Sigmoid colon (tissue), 4 donors: ENCODE results near the gene MMP7.

Experiments used
- EP300 ChIP-seq, 4 donors: sonication (generic); formaldehyde crosslinking; IDR thresholded peaks; one replicate each; pipeline ENCODE4 v1.6.1; 2017; ENCODE audit warnings: antibody characterized with exemption in 4 of 4
- POLR2A ChIP-seq, 2 donors: fragments of 450-650 bp; IDR thresholded peaks; one replicate each; pipeline ENCODE4 v1.6.1; 2016; ENCODE audit warnings: antibody characterized with exemption in 2 of 2, mild to moderate bottlenecking in 2 of 2, moderate library complexity in 2 of 2
- POLR2AphosphoS5 ChIP-seq, 4 donors: sonication (generic); formaldehyde crosslinking; IDR thresholded peaks; one replicate each; pipeline ENCODE4 v1.6.1; 2017; ENCODE audit warnings: antibody characterized with exemption in 4 of 4
- TF ChIP-seq, protein P1 (sequence below), 4 experiments: fragments of 450-650 bp in 3 of 4; fragments of 200-600 bp in 1 of 4; IDR thresholded peaks; one replicate each; pipeline ENCODE4 v1.5.1; 2016 to 2019; ENCODE audit warnings: antibody characterized with exemption in 4 of 4, mild to moderate bottlenecking in 3 of 4, moderate library complexity in 2 of 4

DNA sequence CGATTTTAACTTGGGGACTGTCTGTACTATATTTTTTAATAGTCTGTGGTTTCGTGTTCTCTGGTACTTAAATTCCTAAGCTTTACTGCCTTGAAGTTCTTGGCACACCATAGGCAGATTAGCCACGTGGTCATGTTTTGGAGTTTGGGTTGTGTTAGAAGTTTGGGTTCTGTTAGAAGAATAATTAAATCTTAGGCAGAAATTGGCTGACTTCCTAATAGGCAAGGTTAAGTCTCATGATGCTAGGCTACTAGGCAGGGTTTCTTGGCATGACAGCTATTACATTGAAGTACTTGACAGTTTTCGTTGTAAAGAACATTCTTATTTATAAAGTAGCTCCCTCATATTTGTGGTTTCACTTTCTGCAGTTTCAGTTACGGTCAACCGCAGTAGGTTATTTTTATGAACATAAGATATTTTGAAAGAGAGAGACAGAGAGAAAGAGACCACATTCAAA lies 30.0 kb upstream of the MMP7 start:
- TF ChIP-seq, protein P1, sequence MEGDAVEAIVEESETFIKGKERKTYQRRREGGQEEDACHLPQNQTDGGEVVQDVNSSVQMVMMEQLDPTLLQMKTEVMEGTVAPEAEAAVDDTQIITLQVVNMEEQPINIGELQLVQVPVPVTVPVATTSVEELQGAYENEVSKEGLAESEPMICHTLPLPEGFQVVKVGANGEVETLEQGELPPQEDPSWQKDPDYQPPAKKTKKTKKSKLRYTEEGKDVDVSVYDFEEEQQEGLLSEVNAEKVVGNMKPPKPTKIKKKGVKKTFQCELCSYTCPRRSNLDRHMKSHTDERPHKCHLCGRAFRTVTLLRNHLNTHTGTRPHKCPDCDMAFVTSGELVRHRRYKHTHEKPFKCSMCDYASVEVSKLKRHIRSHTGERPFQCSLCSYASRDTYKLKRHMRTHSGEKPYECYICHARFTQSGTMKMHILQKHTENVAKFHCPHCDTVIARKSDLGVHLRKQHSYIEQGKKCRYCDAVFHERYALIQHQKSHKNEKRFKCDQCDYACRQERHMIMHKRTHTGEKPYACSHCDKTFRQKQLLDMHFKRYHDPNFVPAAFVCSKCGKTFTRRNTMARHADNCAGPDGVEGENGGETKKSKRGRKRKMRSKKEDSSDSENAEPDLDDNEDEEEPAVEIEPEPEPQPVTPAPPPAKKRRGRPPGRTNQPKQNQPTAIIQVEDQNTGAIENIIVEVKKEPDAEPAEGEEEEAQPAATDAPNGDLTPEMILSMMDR (IDR thresholded peaks at IDR 0.05), result no peak
- TF ChIP-seq POLR2A (IDR thresholded peaks at IDR 0.05), result no peak
- TF ChIP-seq POLR2AphosphoS5 (IDR thresholded peaks at IDR 0.05), result peak in 3 of 4 donors; percentile 14 to 66 (median 41)
- TF ChIP-seq EP300 (IDR thresholded peaks at IDR 0.05), result peak in 3 of 4 donors; percentile 3 to 55 (median 48)
